Activated CD4-positive, alpha-beta T cell treated with anti-CD3 and anti-CD28 coated beads, Interleukin-2, amount 10 ng/mL, durations not matched to agents 24 days and 14 days (primary cell): ENCODE results near the gene MAP3K5. TPM values are rescaled to one million over a fixed set of nuclear protein-coding genes. Genes with fewer than 3 reads are reported as not detected.

Experiments
- DNase-seq: peaks from one replicate; pipeline ENCODE4 v3.0.0; 2022
- H3K27ac Mint-ChIP-seq: one replicate; pipeline ENCODE4 v1.8.0; 2022; ENCODE audit warnings: mild to moderate bottlenecking, mixed read lengths
- H3K27me3 Mint-ChIP-seq: one replicate; pipeline ENCODE4 v1.8.0; 2022; ENCODE audit warnings: mixed read lengths
- H3K36me3 Mint-ChIP-seq: one replicate; pipeline ENCODE4 v1.8.0; 2022; ENCODE audit warnings: low read depth, mild to moderate bottlenecking, mixed read lengths
- H3K4me1 Mint-ChIP-seq: one replicate; pipeline ENCODE4 v1.8.0; 2021; ENCODE audit warnings: mixed read lengths
- H3K4me3 Mint-ChIP-seq: one replicate; pipeline ENCODE4 v1.8.0; 2022; ENCODE audit warnings: mild to moderate bottlenecking, moderate library complexity, mixed read lengths
- H3K9me3 Mint-ChIP-seq: one replicate; pipeline ENCODE4 v1.8.0; 2021; ENCODE audit warnings: mixed read lengths
- intact Hi-C: fragments of 100-400 bp; cut with micrococcal nuclease; formaldehyde crosslinking; loops from one replicate; pipeline ENCODE4 v1.15.1; 2023
- total RNA-seq: library from RNA; stranded (reverse); gene quantifications from 2 replicates; pipeline ENCODE4 v1.2.3, GENCODE V29; 2022

The MAP3K5 gene
- total RNA-seq, 1 donor from 2014 or later = 8.7 TPM

- Mint-ChIP-seq H3K4me1 (peaks cover 17% of the 10 kb centered on the region), H3K9me3 (no peaks in the 10 kb centered on the region), H3K4me3 (peak overlapping the region; percentile 76), H3K27ac (peak overlapping the region; percentile 55), H3K27me3 (peaks cover 9% of the 10 kb centered on the region), H3K36me3 (no peaks in the 10 kb centered on the region)
- peak; percentile 84 for DNase-seq
- intact Hi-C loops = no loop called here
Measured at GRCh38 chr6:136526196-136526930, 265.9 kb downstream of the MAP3K5 start.

- H3K9me3 Mint-ChIP-seq = no peaks in the 10 kb centered on the region
- H3K4me1 Mint-ChIP-seq = peaks cover 17% of the 10 kb centered on the region
- H3K4me3 Mint-ChIP-seq = peak overlapping the region; percentile 76
- DNase-seq = no peak
- peaks cover 10% of the 10 kb centered on the region for H3K27me3 Mint-ChIP-seq
- no peak overlapping the region for H3K27ac Mint-ChIP-seq
- intact Hi-C loops = no loop called here
- no peaks in the 10 kb centered on the region for H3K36me3 Mint-ChIP-seq
Measured at GRCh38 chr6:136525586-136526195, 266.6 kb downstream of the MAP3K5 start.

GRCh38 chr6:136524936-136525413 lies 267.3 kb downstream of the MAP3K5 start:
- intact Hi-C loops = no loop called here
- Mint-ChIP-seq H3K27me3 (peaks cover 16% of the 10 kb centered on the region), H3K4me1 (peaks cover 17% of the 10 kb centered on the region), H3K4me3 (no peak overlapping the region), H3K9me3 (no peaks in the 10 kb centered on the region), H3K27ac (no peak overlapping the region), H3K36me3 (no peaks in the 10 kb centered on the region)
- no peak for DNase-seq

- H3K27ac Mint-ChIP-seq = no peak overlapping the region
- H3K27me3 Mint-ChIP-seq = peaks cover 18% of the 10 kb centered on the region
- DNase-seq = no peak
Measured at GRCh38 chr6:136524339-136524935, 267.8 kb downstream of the MAP3K5 start.

GRCh38 chr6:136523196-136523595 lies 269.1 kb downstream of the MAP3K5 start:
- Mint-ChIP-seq H3K27me3 (peaks cover 22% of the 10 kb centered on the region), H3K36me3 (no peaks in the 10 kb centered on the region), H3K27ac (no peak overlapping the region), H3K9me3 (no peaks in the 10 kb centered on the region), H3K4me1 (peaks cover 17% of the 10 kb centered on the region), H3K4me3 (no peak overlapping the region)
- intact Hi-C loops = no loop called here
- no peak for DNase-seq

More at GRCh38 chr6:136524339-136524935, 267.8 kb downstream of the MAP3K5 start:
- intact Hi-C loops = no loop called here
- Mint-ChIP-seq H3K9me3 (no peaks in the 10 kb centered on the region), H3K4me3 (no peak overlapping the region), H3K4me1 (peaks cover 17% of the 10 kb centered on the region), H3K36me3 (no peaks in the 10 kb centered on the region)

- no peak for DNase-seq
- intact Hi-C loops = no loop called here
- H3K9me3 Mint-ChIP-seq = no peaks in the 10 kb centered on the region
- H3K27ac Mint-ChIP-seq = no peak overlapping the region
- peaks cover 17% of the 10 kb centered on the region for H3K4me1 Mint-ChIP-seq
- no peaks in the 10 kb centered on the region for H3K36me3 Mint-ChIP-seq
- H3K4me3 Mint-ChIP-seq = no peak overlapping the region
- H3K27me3 Mint-ChIP-seq = peaks cover 24% of the 10 kb centered on the region
Measured at GRCh38 chr6:136522636-136523035, 269.6 kb downstream of the MAP3K5 start.

GRCh38 chr6:136521911-136522310 lies 270.4 kb downstream of the MAP3K5 start:
- DNase-seq = no peak
- Mint-ChIP-seq H3K27ac (no peak overlapping the region), H3K9me3 (no peaks in the 10 kb centered on the region), H3K36me3 (no peaks in the 10 kb centered on the region), H3K4me1 (peaks cover 16% of the 10 kb centered on the region), H3K4me3 (no peak overlapping the region), H3K27me3 (peaks cover 26% of the 10 kb centered on the region)
- intact Hi-C loops = no loop called here

GRCh38 chr6:136521427-136521826 lies 270.9 kb downstream of the MAP3K5 start:
- no peak overlapping the region for H3K27ac Mint-ChIP-seq
- no peaks in the 10 kb centered on the region for H3K36me3 Mint-ChIP-seq
- intact Hi-C loops = no loop called here
- peaks cover 11% of the 10 kb centered on the region for H3K4me1 Mint-ChIP-seq
- peaks cover 28% of the 10 kb centered on the region for H3K27me3 Mint-ChIP-seq
- H3K4me3 Mint-ChIP-seq = no peak overlapping the region
- H3K9me3 Mint-ChIP-seq = no peaks in the 10 kb centered on the region
- DNase-seq = no peak

- peaks cover 5% of the 10 kb centered on the region for H3K4me1 Mint-ChIP-seq
- no peak overlapping the region for H3K27ac Mint-ChIP-seq
- intact Hi-C loops = no loop called here
- no peak for DNase-seq
- H3K36me3 Mint-ChIP-seq = no peaks in the 10 kb centered on the region
- H3K9me3 Mint-ChIP-seq = no peaks in the 10 kb centered on the region
- H3K27me3 Mint-ChIP-seq = peaks cover 27% of the 10 kb centered on the region
- H3K4me3 Mint-ChIP-seq = no peak overlapping the region
Measured at GRCh38 chr6:136520517-136520916, 271.8 kb downstream of the MAP3K5 start.

- peaks cover 5% of the 10 kb centered on the region for H3K9me3 Mint-ChIP-seq
- peaks cover 23% of the 10 kb centered on the region for H3K27me3 Mint-ChIP-seq
- H3K36me3 Mint-ChIP-seq = no peaks in the 10 kb centered on the region
- no peak for DNase-seq
- H3K27ac Mint-ChIP-seq = no peak overlapping the region
- intact Hi-C loops = no loop called here
- H3K4me3 Mint-ChIP-seq = no peak overlapping the region
- H3K4me1 Mint-ChIP-seq = no peaks in the 10 kb centered on the region
Measured at GRCh38 chr6:136517582-136517981, 274.7 kb downstream of the MAP3K5 start.

GRCh38 chr6:136517002-136517401 lies 275.3 kb downstream of the MAP3K5 start:
- intact Hi-C loops = no loop called here
- DNase-seq = no peak
- H3K27ac Mint-ChIP-seq = no peak overlapping the region
- peaks cover 5% of the 10 kb centered on the region for H3K9me3 Mint-ChIP-seq
- H3K4me3 Mint-ChIP-seq = no peak overlapping the region
- H3K4me1 Mint-ChIP-seq = no peaks in the 10 kb centered on the region
- peaks cover 23% of the 10 kb centered on the region for H3K27me3 Mint-ChIP-seq
- no peaks in the 10 kb centered on the region for H3K36me3 Mint-ChIP-seq

- Mint-ChIP-seq H3K4me1 (peaks cover 14% of the 10 kb centered on the region), H3K27me3 (peaks cover 11% of the 10 kb centered on the region), H3K4me3 (no peak overlapping the region), H3K27ac (no peak overlapping the region), H3K36me3 (no peaks in the 10 kb centered on the region), H3K9me3 (peaks cover 5% of the 10 kb centered on the region)
- no peak for DNase-seq
- intact Hi-C loops = no loop called here
Measured at GRCh38 chr6:136514591-136514990, 277.7 kb downstream of the MAP3K5 start.

GRCh38 chr6:136511926-136512325 lies 280.4 kb downstream of the MAP3K5 start:
- Mint-ChIP-seq H3K4me3 (no peak overlapping the region), H3K36me3 (no peaks in the 10 kb centered on the region), H3K27me3 (peaks cover 6% of the 10 kb centered on the region), H3K27ac (no peak overlapping the region), H3K9me3 (peaks cover 5% of the 10 kb centered on the region), H3K4me1 (peaks cover 17% of the 10 kb centered on the region)
- no peak for DNase-seq
- intact Hi-C loops = no loop called here

- Mint-ChIP-seq H3K4me3 (no peak overlapping the region), H3K27ac (no peak overlapping the region), H3K36me3 (no peaks in the 10 kb centered on the region), H3K27me3 (peaks cover 5% of the 10 kb centered on the region), H3K9me3 (peaks cover 5% of the 10 kb centered on the region), H3K4me1 (peaks cover 17% of the 10 kb centered on the region)
- intact Hi-C loops = no loop called here
- no peak for DNase-seq
Measured at GRCh38 chr6:136511397-136511796, 280.9 kb downstream of the MAP3K5 start.
